Osteoblast (primary cell): ENCODE data around the gene ASTN2. TPM values are rescaled to one million over a fixed set of nuclear protein-coding genes. Genes with fewer than 3 reads are reported as not detected.

ENCODE experiments used
- DNase-seq: peaks from one replicate; pipeline ENCODE4 v3.0.0; 2011; ENCODE audit warnings: low spot score, mixed read lengths; ENCODE audit not compliant: insufficient read length; ENCODE audit errors: missing footprints
- H2AFZ ChIP-seq: 2 replicates; pipeline ENCODE4 v1.6.0; 2011; ENCODE audit warnings: mild to moderate bottlenecking, low read length
- H3K27ac ChIP-seq: 2 replicates; pipeline ENCODE4 v1.5.1; 2011; ENCODE audit warnings: mild to moderate bottlenecking, low read depth, low read length, moderate library complexity
- H3K27me3 ChIP-seq: 2 replicates; pipeline ENCODE4 v1.6.0; 2012; ENCODE audit warnings: mild to moderate bottlenecking, control low read depth, inconsistent platforms, low read length, moderate library complexity; ENCODE audit not compliant: insufficient read depth
- H3K36me3 ChIP-seq: 2 replicates; pipeline ENCODE4 v1.5.1; 2011; ENCODE audit warnings: mild to moderate bottlenecking, low read length, control low read depth, moderate library complexity; ENCODE audit not compliant: insufficient read depth
- H3K4me1 ChIP-seq: 2 replicates; pipeline ENCODE4 v1.5.1; 2011; ENCODE audit warnings: mild to moderate bottlenecking, low read length, control low read depth, moderate library complexity; ENCODE audit not compliant: insufficient read depth
- H3K4me2 ChIP-seq: 2 replicates; pipeline ENCODE4 v1.6.0; 2011; ENCODE audit warnings: mild to moderate bottlenecking, low read length; ENCODE audit not compliant: insufficient read depth
- H3K4me3 ChIP-seq: fragments of 200-600 bp; sonication (generic); 3 replicates; pipeline ENCODE4 v1.5.1; 2012; ENCODE audit warnings: mild to moderate bottlenecking, low read length, inconsistent platforms; ENCODE audit not compliant: insufficient read depth
- H3K79me2 ChIP-seq: 2 replicates; pipeline ENCODE4 v1.6.0; 2012; ENCODE audit warnings: mild to moderate bottlenecking, low read length, control low read depth, inconsistent platforms; ENCODE audit not compliant: insufficient read depth
- H3K9me3 ChIP-seq: 2 replicates; pipeline ENCODE4 v1.5.1; 2011; ENCODE audit warnings: low read depth, low read length, control low read depth
- H4K20me1 ChIP-seq: 2 replicates; pipeline ENCODE4 v1.6.0; 2012; ENCODE audit warnings: mild to moderate bottlenecking, low read length, control low read depth; ENCODE audit not compliant: insufficient read depth
- total RNA-seq: library from RNA; depleted of rRNA; stranded (reverse); fragments of >200 nt; gene quantifications from 2 replicates; pipeline ENCODE4 v1.2.3, GENCODE V29; 2012
- TF ChIP-seq, protein P1 (sequence below): IDR thresholded peaks from 2 replicates; pipeline ENCODE4 v1.5.1; 2011; ENCODE audit warnings: mild to moderate bottlenecking, low read depth, low read length, moderate library complexity; ENCODE audit errors: extremely low read depth

ASTN2 gene
- total RNA-seq, 1 donor = 4.7 TPM

DNA sequence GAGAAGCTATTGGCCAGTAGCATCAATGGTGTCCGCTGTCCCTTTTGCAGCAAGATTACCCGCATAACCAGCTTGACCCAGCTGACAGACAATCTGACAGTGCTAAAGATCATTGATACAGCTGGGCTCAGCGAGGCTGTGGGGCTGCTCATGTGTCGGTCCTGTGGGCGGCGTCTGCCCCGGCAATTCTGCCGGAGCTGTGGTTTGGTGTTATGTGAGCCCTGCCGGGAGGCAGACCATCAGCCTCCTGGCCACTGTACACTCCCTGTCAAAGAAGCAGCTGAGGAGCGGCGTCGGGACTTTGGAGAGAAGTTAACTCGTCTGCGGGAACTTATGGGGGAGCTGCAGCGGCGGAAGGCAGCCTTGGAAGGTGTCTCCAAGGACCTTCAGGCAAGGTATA is 717.0 kb downstream of the ASTN2 start:
- DNase-seq = no peak
- H3K27ac ChIP-seq = peak overlapping the region; percentile 69
- H3K4me2 ChIP-seq = peak overlapping the region; percentile 51
- no peak overlapping the region for H2AFZ ChIP-seq
- H3K79me2 ChIP-seq = peaks cover 88% of the 10 kb centered on the region
- H3K4me3 ChIP-seq = no peak overlapping the region
- H3K36me3 ChIP-seq = peaks cover 39% of the 10 kb centered on the region
- H3K9me3 ChIP-seq = no peaks in the 10 kb centered on the region
- no peaks in the 10 kb centered on the region for H3K27me3 ChIP-seq
- TF ChIP-seq, protein P1, sequence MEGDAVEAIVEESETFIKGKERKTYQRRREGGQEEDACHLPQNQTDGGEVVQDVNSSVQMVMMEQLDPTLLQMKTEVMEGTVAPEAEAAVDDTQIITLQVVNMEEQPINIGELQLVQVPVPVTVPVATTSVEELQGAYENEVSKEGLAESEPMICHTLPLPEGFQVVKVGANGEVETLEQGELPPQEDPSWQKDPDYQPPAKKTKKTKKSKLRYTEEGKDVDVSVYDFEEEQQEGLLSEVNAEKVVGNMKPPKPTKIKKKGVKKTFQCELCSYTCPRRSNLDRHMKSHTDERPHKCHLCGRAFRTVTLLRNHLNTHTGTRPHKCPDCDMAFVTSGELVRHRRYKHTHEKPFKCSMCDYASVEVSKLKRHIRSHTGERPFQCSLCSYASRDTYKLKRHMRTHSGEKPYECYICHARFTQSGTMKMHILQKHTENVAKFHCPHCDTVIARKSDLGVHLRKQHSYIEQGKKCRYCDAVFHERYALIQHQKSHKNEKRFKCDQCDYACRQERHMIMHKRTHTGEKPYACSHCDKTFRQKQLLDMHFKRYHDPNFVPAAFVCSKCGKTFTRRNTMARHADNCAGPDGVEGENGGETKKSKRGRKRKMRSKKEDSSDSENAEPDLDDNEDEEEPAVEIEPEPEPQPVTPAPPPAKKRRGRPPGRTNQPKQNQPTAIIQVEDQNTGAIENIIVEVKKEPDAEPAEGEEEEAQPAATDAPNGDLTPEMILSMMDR = no peak
- H4K20me1 ChIP-seq = peaks cover 71% of the 10 kb centered on the region
- peaks cover 39% of the 10 kb centered on the region for H3K4me1 ChIP-seq

DNA sequence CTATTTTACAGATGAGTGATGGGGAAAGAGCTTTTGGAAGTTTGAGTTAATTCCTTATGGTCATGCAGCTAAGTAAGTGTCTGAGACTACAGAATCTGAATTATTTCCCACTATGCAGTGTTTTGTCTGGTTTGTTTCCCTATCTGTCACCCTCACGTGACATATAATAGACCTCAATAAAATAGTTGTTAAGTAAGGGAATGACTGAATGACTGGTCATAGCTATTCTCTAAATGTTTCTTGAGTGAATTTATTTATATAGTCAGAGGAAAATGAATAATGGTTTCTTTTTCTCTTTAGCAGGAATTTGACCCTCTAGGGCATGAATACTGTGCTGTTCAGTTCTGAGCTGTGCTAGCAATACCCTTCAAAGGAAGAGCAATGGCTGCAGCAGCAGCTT is 717.5 kb downstream of the ASTN2 start:
- H3K4me1 ChIP-seq = peaks cover 44% of the 10 kb centered on the region
- H3K4me3 ChIP-seq = no peak overlapping the region
- H3K9me3 ChIP-seq = no peaks in the 10 kb centered on the region
- H3K4me2 ChIP-seq = peak overlapping the region; percentile 51
- H4K20me1 ChIP-seq = peaks cover 76% of the 10 kb centered on the region
- TF ChIP-seq, protein P1 = no peak
- H3K27ac ChIP-seq = peak overlapping the region; percentile 69
- H2AFZ ChIP-seq = no peak overlapping the region
- H3K27me3 ChIP-seq = no peaks in the 10 kb centered on the region
- peaks cover 43% of the 10 kb centered on the region for H3K36me3 ChIP-seq
- DNase-seq = peak; percentile 93
- H3K79me2 ChIP-seq = peaks cover 89% of the 10 kb centered on the region

GRCh38 chr9:116695438-116695837 is 719.4 kb downstream of the ASTN2 start:
- Histone ChIP-seq H3K4me2 (no peak overlapping the region), H3K4me1 (peaks cover 38% of the 10 kb centered on the region)

GRCh38 chr9:116694785-116695291 is 720.0 kb downstream of the ASTN2 start:
- DNase-seq = no peak
- Histone ChIP-seq H3K79me2 (peaks cover 89% of the 10 kb centered on the region), H4K20me1 (peaks cover 60% of the 10 kb centered on the region), H3K9me3 (no peaks in the 10 kb centered on the region), H3K4me3 (no peak overlapping the region), H3K27me3 (no peaks in the 10 kb centered on the region), H3K4me1 (peaks cover 38% of the 10 kb centered on the region), H3K27ac (no peak overlapping the region), H2AFZ (no peak overlapping the region), H3K36me3 (peaks cover 28% of the 10 kb centered on the region), H3K4me2 (no peak overlapping the region)
- TF ChIP-seq, protein P1 = no peak

More at GRCh38 chr9:116695438-116695837, 719.4 kb downstream of the ASTN2 start:
- TF ChIP-seq, protein P1 = no peak
- Histone ChIP-seq H3K4me3 (no peak overlapping the region), H3K27ac (no peak overlapping the region), H3K79me2 (peaks cover 89% of the 10 kb centered on the region), H2AFZ (no peak overlapping the region), H3K27me3 (no peaks in the 10 kb centered on the region), H4K20me1 (peaks cover 60% of the 10 kb centered on the region), H3K36me3 (peaks cover 34% of the 10 kb centered on the region), H3K9me3 (no peaks in the 10 kb centered on the region)
- DNase-seq = no peak
